ENCODE data around the gene ENSA. TPM values are rescaled to one million over a fixed set of nuclear protein-coding genes. Genes with fewer than 3 reads are reported as not detected.

Gene ENSA
- total RNA-seq, 1 donor from 2014 or later: 141 TPM

- DNase-seq (ENCODE audit: low spot score): no peak
- intact Hi-C loops (cut with DNase I): no loop called here
Measured at GRCh38 chr1:150572918-150573647, 56.3 kb downstream of the ENSA start.

Other genes with a start within 250 kb of the ENSA start
- gene TARS2, start 142.2 kb downstream of the ENSA start, total RNA-seq: 30.7 TPM
- 14.5 TPM for gene ECM1, start 121.5 kb downstream of the ENSA start, total RNA-seq
- gene FALEC, start 113.9 kb downstream of the ENSA start, total RNA-seq: 0.46 TPM
- gene ADAMTSL4, start 80.2 kb downstream of the ENSA start, total RNA-seq: 28.9 TPM
- 145 TPM for gene MCL1, start 50.0 kb downstream of the ENSA start, total RNA-seq
- gene GOLPH3L, start 67.5 kb upstream of the ENSA start, total RNA-seq: 12.6 TPM
- gene HORMAD1, start 91.3 kb upstream of the ENSA start, total RNA-seq: not detected
- gene CTSS, start 136.2 kb upstream of the ENSA start, total RNA-seq: 18.9 TPM
- 10.8 TPM for gene CTSK, start 178.6 kb upstream of the ENSA start, total RNA-seq
- gene ARNT, start 247.0 kb upstream of the ENSA start, total RNA-seq: 32.0 TPM